Measurements from ENCODE around the gene VMP1.
"Not testable (repeated sequence)": the region's sequence is repeated elsewhere in the genome, so short reads cannot be mapped to it uniquely, and the experiment has no call there.

The VMP1 gene

GRCh38 chr17:59844884-59845594, 137.6 kb downstream of the VMP1 start:
- no peak for DNase-seq

GRCh38 chr17:59845595-59846393, 138.3 kb downstream of the VMP1 start:
- DNase-seq, result peak; percentile 100

GRCh38 chr17:59846394-59847165, 139.1 kb downstream of the VMP1 start:
- no peak for DNase-seq

- no peak for DNase-seq
Observed at GRCh38 chr17:59848385-59848668, 140.9 kb downstream of the VMP1 start.

GRCh38 chr17:59848778-59849177, 141.3 kb downstream of the VMP1 start:
- DNase-seq, result no peak

GRCh38 chr17:59850311-59850710, 142.9 kb downstream of the VMP1 start:
- not testable (repeated sequence) for DNase-seq

GRCh38 chr17:59851439-59852375, 144.3 kb downstream of the VMP1 start:
- DNase-seq, result no peak

- DNase-seq, result not testable (repeated sequence)
Observed at GRCh38 chr17:59852847-59853167, 145.4 kb downstream of the VMP1 start.

GRCh38 chr17:59853168-59853918, 145.9 kb downstream of the VMP1 start:
- DNase-seq, result no peak

GRCh38 chr17:59853919-59854729, 146.7 kb downstream of the VMP1 start:
- DNase-seq, result not testable (repeated sequence)

- no peak for DNase-seq
Observed at GRCh38 chr17:59856859-59857794, 149.7 kb downstream of the VMP1 start.

- no peak for DNase-seq
Observed at GRCh38 chr17:59858167-59858816, 150.8 kb downstream of the VMP1 start.

- no peak for DNase-seq
Observed at GRCh38 chr17:59858932-59859331, 151.5 kb downstream of the VMP1 start.

- no peak for DNase-seq
Observed at GRCh38 chr17:59859444-59860025, 152.1 kb downstream of the VMP1 start.

- no peak for DNase-seq
Observed at GRCh38 chr17:59863616-59864015, 156.2 kb downstream of the VMP1 start.

GRCh38 chr17:59869941-59870218, 162.4 kb downstream of the VMP1 start:
- no peak for DNase-seq

GRCh38 chr17:59870482-59870881, 163.0 kb downstream of the VMP1 start:
- no peak for DNase-seq

GRCh38 chr17:59872351-59872750, 164.9 kb downstream of the VMP1 start:
- no peak for DNase-seq

GRCh38 chr17:59873414-59873813, 166.0 kb downstream of the VMP1 start:
- not testable (repeated sequence) for DNase-seq
